ENCODE results near the gene KRTAP10-1. TPM values are rescaled to one million over a fixed set of nuclear protein-coding genes. Genes with fewer than 3 reads are reported as not detected.

KRTAP10-1 gene
- total RNA-seq, 2 experiments from 2014 or later: not detected

DNA sequence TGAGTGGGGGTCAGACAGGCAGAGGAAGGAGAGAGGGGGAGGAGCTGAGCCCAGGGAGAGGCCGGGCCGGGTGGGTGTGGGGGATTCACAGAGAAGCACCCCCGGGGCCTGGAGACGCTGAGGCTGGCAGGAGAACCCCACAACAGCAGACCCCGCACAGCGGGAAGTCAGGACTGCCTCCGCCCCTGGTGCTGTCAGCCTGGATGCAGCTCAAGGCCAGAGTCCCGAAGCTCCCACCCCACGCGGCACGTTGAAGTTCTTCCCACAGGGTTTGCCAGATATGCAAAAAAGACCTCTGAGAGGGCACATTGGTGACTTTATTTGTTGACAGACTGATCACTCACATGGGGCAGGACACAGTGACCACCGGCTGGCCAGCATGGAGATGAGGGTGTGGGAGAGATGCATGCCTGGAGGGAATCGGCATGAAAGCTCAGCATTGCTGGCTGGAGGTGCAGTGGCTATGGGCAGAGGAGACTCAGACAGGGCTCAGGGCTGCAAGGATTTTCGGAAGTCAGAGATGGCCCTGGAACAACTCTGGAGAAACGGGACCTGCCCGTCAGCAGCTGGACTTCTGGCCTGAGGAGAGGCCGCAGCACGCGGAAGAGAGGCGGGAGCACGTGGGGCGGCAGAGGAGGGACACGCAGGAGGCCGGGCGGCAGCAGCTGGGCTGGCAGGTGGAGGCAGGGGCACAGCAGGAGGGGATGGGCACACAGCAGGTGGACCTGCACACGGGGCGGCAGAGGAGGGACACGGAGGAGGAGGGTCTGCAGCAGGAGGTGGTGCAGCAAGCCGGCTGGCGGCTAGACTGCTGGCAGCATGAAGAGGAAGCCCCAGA is 17.7 kb upstream of the KRTAP10-1 start:
- Mint-ChIP-seq H3K27ac (no peak overlapping the region), H3K36me3 (ENCODE audit: low read depth) (no peaks in the 10 kb centered on the region), H3K27me3 (no peaks in the 10 kb centered on the region), H3K4me3 (no peak overlapping the region), H3K9me3 (peaks cover 25% of the 10 kb centered on the region), H3K4me1 (ENCODE audit: low read depth) (no peaks in the 10 kb centered on the region)
- CTCF ChIA-PET: no interaction called here
- ATAC-seq (no peak), DNase-seq (no peak)
- intact Hi-C loops (cut with micrococcal nuclease): no loop called here
- POLR2A ChIA-PET: interaction anchor here (1.5 kb wide), 1 partner anchor 21 kb away, joined by 3 read pairs; no protein-coding TSS in a partner anchor
- TF ChIP-seq, protein P1, sequence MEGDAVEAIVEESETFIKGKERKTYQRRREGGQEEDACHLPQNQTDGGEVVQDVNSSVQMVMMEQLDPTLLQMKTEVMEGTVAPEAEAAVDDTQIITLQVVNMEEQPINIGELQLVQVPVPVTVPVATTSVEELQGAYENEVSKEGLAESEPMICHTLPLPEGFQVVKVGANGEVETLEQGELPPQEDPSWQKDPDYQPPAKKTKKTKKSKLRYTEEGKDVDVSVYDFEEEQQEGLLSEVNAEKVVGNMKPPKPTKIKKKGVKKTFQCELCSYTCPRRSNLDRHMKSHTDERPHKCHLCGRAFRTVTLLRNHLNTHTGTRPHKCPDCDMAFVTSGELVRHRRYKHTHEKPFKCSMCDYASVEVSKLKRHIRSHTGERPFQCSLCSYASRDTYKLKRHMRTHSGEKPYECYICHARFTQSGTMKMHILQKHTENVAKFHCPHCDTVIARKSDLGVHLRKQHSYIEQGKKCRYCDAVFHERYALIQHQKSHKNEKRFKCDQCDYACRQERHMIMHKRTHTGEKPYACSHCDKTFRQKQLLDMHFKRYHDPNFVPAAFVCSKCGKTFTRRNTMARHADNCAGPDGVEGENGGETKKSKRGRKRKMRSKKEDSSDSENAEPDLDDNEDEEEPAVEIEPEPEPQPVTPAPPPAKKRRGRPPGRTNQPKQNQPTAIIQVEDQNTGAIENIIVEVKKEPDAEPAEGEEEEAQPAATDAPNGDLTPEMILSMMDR (IDR thresholded peaks at IDR 0.05): no peak

DNA sequence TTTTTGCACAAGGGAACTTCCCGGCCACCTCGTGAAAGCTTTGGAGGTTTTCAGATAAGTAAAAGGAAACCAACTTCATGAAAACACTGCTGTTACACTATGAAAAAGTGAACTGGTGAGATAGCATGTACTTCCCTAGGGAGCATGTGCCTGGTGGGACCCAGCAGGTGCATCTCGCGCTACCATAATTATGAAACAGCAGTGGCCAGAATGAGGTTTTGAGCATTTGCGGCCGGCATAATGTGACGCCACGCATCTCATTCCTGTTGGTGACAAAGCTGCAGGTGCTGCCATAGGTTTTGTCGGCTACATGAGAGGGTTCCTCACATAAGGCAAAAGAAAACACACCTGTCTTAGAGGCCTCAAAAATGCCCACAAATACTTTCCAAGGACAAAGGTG is 16.9 kb upstream of the KRTAP10-1 start:
- ATAC-seq (no peak), DNase-seq (no peak)
- ChIA-PET POLR2A (interaction anchor here (1.5 kb wide), 1 partner anchor 20 kb away, joined by 3 read pairs; no protein-coding TSS in a partner anchor), CTCF (no interaction called here)
- Mint-ChIP-seq H3K4me3 (no peak overlapping the region), H3K4me1 (ENCODE audit: low read depth) (no peaks in the 10 kb centered on the region), H3K27me3 (no peaks in the 10 kb centered on the region), H3K27ac (no peak overlapping the region), H3K36me3 (ENCODE audit: low read depth) (no peaks in the 10 kb centered on the region), H3K9me3 (peaks cover 17% of the 10 kb centered on the region)
- intact Hi-C loops (cut with micrococcal nuclease): no loop called here
- TF ChIP-seq, protein P1 (IDR thresholded peaks at IDR 0.05): no peak

DNA sequence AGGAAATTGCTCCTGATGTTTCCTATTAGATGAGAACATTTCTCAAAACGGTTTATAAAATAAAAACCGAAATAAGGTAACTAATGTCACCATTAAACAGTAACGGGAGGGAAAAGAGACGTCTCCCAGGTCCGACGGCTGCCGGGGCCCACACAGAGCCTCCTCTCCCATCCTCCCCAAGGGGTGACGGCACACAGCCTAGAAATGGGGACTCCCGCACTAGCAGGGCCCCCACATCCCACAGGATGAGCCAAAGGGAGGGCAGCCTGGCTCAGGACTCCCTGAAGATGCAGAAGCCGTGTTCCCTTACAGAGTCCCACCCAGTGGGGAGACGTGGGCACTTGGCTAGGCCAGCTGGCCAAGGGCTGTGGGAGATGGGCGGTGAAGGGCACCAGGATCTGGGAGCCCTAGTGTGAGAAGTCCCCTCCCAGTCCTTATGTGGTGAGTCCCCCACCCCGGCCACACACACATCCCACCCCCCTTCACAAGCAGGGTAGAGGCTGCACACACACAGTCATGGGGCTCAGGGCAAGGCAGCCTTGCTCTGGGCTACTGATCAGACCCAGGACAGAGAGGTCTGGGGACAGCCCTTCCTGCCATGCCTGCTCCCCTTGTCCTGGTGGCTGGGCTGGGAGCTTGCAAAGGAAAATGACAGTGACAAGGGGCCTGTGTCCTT is 15.3 kb upstream of the KRTAP10-1 start:
- peaks cover 5% of the 10 kb centered on the region for H3K9me3 Mint-ChIP-seq
- no peaks in the 10 kb centered on the region for H3K4me1 Mint-ChIP-seq (ENCODE audit: low read depth)
- DNase-seq (no peak), ATAC-seq (no peak)
- no peaks in the 10 kb centered on the region for H3K27me3 Mint-ChIP-seq
- H3K27ac Mint-ChIP-seq: no peak overlapping the region
- intact Hi-C loops (cut with micrococcal nuclease): no loop called here
- TF ChIP-seq, protein P1 (IDR thresholded peaks at IDR 0.05): no peak
- H3K4me3 Mint-ChIP-seq: no peak overlapping the region
- no peaks in the 10 kb centered on the region for H3K36me3 Mint-ChIP-seq (ENCODE audit: low read depth)
- ChIA-PET POLR2A (no interaction called here), CTCF (no interaction called here)

DNA sequence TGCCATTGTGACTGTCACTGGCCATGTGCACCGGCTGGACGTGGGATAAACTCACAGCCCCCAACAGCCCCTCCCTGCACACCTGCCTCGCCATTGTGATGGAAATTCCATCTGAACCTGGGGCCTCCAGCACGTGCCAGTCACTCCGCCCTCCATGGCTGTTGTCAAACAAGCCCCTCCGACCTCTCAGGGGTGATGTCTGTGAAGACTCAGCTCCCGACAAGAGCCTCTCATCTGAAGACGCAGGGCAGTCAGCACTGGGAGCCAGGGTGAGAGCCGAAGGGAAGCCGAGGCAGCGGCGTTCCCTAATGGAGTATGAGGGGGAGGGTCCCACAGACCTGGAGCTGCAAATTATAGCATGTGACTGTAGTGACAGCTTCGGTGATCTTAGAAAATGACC is 12.7 kb upstream of the KRTAP10-1 start:
- TF ChIP-seq, protein P1 (IDR thresholded peaks at IDR 0.05): no peak
- DNase-seq (no peak), ATAC-seq (no peak)
- CTCF ChIA-PET: no interaction called here
- Mint-ChIP-seq H3K9me3 (peaks cover 5% of the 10 kb centered on the region), H3K27ac (no peak overlapping the region), H3K4me3 (no peak overlapping the region), H3K4me1 (ENCODE audit: low read depth) (peaks cover 19% of the 10 kb centered on the region), H3K27me3 (no peaks in the 10 kb centered on the region), H3K36me3 (ENCODE audit: low read depth) (peaks cover under 1% of the 10 kb centered on the region)
- intact Hi-C loops (cut with micrococcal nuclease): no loop called here
- POLR2A ChIA-PET: no interaction called here

DNA sequence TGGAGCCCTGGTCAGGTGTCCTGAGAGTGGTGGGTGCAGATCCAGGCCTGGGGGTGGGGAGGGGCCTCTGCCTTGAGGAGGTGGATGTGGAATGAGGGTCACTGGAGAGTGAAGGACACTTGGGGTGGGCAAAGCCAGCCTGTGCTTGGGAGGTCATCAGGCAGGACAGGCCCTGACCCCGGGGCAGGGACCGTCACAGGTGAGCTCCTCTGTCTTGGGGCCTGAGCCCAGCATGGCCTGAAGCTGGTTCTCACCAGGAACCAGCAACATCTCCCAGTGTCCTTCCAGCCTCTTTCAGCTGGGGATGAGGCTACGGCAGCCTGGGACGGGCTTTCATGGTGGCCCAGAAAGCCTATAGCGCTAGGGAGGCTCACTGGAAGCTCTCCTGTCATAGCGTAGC is 12.1 kb upstream of the KRTAP10-1 start:
- Mint-ChIP-seq H3K27ac (no peak overlapping the region), H3K36me3 (ENCODE audit: low read depth) (peaks cover 6% of the 10 kb centered on the region), H3K4me1 (ENCODE audit: low read depth) (peaks cover 24% of the 10 kb centered on the region), H3K27me3 (no peaks in the 10 kb centered on the region), H3K4me3 (no peak overlapping the region), H3K9me3 (peaks cover 11% of the 10 kb centered on the region)
- DNase-seq: no peak
- ChIA-PET POLR2A (no interaction called here), CTCF (no interaction called here)
- TF ChIP-seq, protein P1 (IDR thresholded peaks at IDR 0.05): no peak
- ATAC-seq: no peak
- intact Hi-C loops (cut with micrococcal nuclease): no loop called here
